Panc1 (cell line): Measurements from ENCODE around the gene ADGRG3. TPM values are rescaled to one million over a fixed set of nuclear protein-coding genes. Genes with fewer than 3 reads are reported as not detected.

Experiments
- ATAC-seq: fragments of 200-7000 bp; cut with Tn5 transposase; 2 replicates; pipeline ENCODE4 v1.9.1; 2020; ENCODE audit warnings: mild to moderate bottlenecking, moderate library complexity
- BruUV-seq: library from RNA; stranded (reverse); fragments of 400-500 nt; replicated peaks from 2 replicates; lab custom pipeline; 2021; lab: Mats Ljungman, UMichigan
- CTCF ChIA-PET: fragments of 300-600 bp; sonication (Branson Sonifier 250); formaldehyde crosslinking; loops from one replicate; lab custom pipeline; 2022; ENCODE audit warnings: antibody characterized with exemption; lab: Charles Lee
- POLR2A ChIA-PET: fragments of 300-600 bp; sonication (Branson Sonifier 250); formaldehyde crosslinking; loops from one replicate; lab custom pipeline; 2022; ENCODE audit warnings: antibody characterized with exemption; lab: Charles Lee
- DNase-seq: peaks from one replicate; pipeline ENCODE4 v3.0.0-alpha.2; 2010; ENCODE audit warnings: low read depth, low spot score
- H3K27ac ChIP-seq: 2 replicates; pipeline ENCODE4 v1.5.1; 2011; ENCODE audit warnings: mild to moderate bottlenecking, low read length, inconsistent platforms
- H3K27me3 ChIP-seq: fragments of 200-500 bp; sonication (Bioruptor generic); 2 replicates; pipeline ENCODE4 v1.6.0; 2014; ENCODE audit warnings: low read length, inconsistent platforms; ENCODE audit not compliant: control insufficient read depth, insufficient read depth
- H3K36me3 ChIP-seq: fragments of 200-500 bp; sonication (Bioruptor generic); 2 replicates; pipeline ENCODE4 v1.5.1; 2014; ENCODE audit warnings: inconsistent platforms, mild to moderate bottlenecking, low read length, moderate library complexity; ENCODE audit not compliant: control insufficient read depth, insufficient read depth
- H3K4me1 ChIP-seq: 2 replicates; pipeline ENCODE4 v1.5.1; 2011; ENCODE audit warnings: inconsistent platforms, mild to moderate bottlenecking, low read length, moderate library complexity; ENCODE audit not compliant: control insufficient read depth, insufficient read depth
- H3K4me3 ChIP-seq, 2 experiments: 2 replicates each; pipeline ENCODE4 v1.5.1; 2011 to 2012; ENCODE audit warnings: low read depth in 2 of 2, low read length in 2 of 2, mild to moderate bottlenecking in 2 of 2, inconsistent platforms in 1 of 2, moderate library complexity in 1 of 2
- H3K9me3 ChIP-seq: fragments of 200-500 bp; sonication (Bioruptor generic); 2 replicates; pipeline ENCODE4 v1.5.1; 2014; ENCODE audit warnings: low read depth, mild to moderate bottlenecking, inconsistent platforms, low read length, moderate library complexity; ENCODE audit not compliant: control insufficient read depth, insufficient read depth
- POLR2AphosphoS5 ChIP-seq: IDR thresholded peaks from 2 replicates; pipeline ENCODE4 v1.6.1; 2012; ENCODE audit warnings: mild to moderate bottlenecking, low read depth, low read length, moderate library complexity
- SIN3A ChIP-seq: IDR thresholded peaks from 2 replicates; pipeline ENCODE4 v1.6.1; 2012; ENCODE audit warnings: low read depth, mild to moderate bottlenecking, low read length, moderate library complexity, borderline replicate concordance; ENCODE audit not compliant: insufficient read depth
- TCF7L2 ChIP-seq: IDR thresholded peaks from 2 replicates; pipeline ENCODE4 v1.6.1; 2011; ENCODE audit warnings: mild to moderate bottlenecking, low read depth, low read length, inconsistent platforms
- in situ Hi-C: cut with HindIII; loops from 2 replicates; pipeline ENCODE4 v1.10.0; 2016; ENCODE audit warnings: low sequenced_read_pairs, low pct_unique_long_range_greater_than_20kb
- intact Hi-C: fragments of 100-400 bp; cut with micrococcal nuclease; formaldehyde crosslinking; loops from one replicate; pipeline ENCODE4 v1.10.0; 2022; ENCODE audit not compliant: unreplicated experiment
- total RNA-seq: library from RNA; stranded (reverse); gene quantifications from one replicate; pipeline ENCODE4 v1.2.1, GENCODE V29; 2021; ENCODE audit not compliant: unreplicated experiment
- TF ChIP-seq, protein P1 (sequence below): fragments of 450-650 bp; IDR thresholded peaks from 2 replicates; pipeline ENCODE4 v1.5.1; 2017; ENCODE audit warnings: mild to moderate bottlenecking
- TF ChIP-seq, protein P2 (sequence below), 2 experiments: IDR thresholded peaks; 2 replicates each; pipeline ENCODE4 v1.6.1; 2011 to 2012; ENCODE audit warnings: low read depth in 2 of 2, control low read depth in 1 of 2, low read length in 1 of 2, mild to moderate bottlenecking in 1 of 2, moderate library complexity in 1 of 2; ENCODE audit not compliant: insufficient read depth in 1 of 2

The ADGRG3 gene
- total RNA-seq, 1 experiment from 2014 or later, result not detected

DNA sequence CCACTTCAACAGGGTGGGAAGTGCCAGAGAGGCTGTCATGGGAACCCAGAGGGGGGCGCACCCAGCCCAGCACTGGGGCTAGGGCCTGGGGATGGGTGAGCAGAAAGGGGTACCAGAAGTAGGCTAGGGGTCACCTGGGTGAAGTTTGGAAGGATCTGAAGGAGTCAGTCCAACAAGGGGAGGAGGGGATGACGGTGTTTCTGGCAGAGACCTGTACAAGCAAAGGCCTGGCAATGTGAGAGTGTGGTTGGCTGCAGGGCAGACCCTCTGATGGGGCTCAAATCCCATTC, 54.0 kb downstream of the ADGRG3 start:
- Histone ChIP-seq H3K27ac (no peak overlapping the region), H3K4me3 (no peak overlapping the region), H3K9me3 (no peaks in the 10 kb centered on the region), H3K4me1 (no peaks in the 10 kb centered on the region), H3K36me3 (no peaks in the 10 kb centered on the region), H3K27me3 (no peaks in the 10 kb centered on the region)
- no TSS peak for BruUV-seq
- no peak for DNase-seq
- ATAC-seq, result no peak
- in situ Hi-C loops (no loop called here), intact Hi-C loops (no loop called here)
- TF ChIP-seq SIN3A, result no peak
- TF ChIP-seq, protein P1, sequence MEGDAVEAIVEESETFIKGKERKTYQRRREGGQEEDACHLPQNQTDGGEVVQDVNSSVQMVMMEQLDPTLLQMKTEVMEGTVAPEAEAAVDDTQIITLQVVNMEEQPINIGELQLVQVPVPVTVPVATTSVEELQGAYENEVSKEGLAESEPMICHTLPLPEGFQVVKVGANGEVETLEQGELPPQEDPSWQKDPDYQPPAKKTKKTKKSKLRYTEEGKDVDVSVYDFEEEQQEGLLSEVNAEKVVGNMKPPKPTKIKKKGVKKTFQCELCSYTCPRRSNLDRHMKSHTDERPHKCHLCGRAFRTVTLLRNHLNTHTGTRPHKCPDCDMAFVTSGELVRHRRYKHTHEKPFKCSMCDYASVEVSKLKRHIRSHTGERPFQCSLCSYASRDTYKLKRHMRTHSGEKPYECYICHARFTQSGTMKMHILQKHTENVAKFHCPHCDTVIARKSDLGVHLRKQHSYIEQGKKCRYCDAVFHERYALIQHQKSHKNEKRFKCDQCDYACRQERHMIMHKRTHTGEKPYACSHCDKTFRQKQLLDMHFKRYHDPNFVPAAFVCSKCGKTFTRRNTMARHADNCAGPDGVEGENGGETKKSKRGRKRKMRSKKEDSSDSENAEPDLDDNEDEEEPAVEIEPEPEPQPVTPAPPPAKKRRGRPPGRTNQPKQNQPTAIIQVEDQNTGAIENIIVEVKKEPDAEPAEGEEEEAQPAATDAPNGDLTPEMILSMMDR, result peak; percentile 16; the same call in 1 of the 2 replicates
- POLR2A ChIA-PET, result no interaction called here
- CTCF ChIA-PET, result interaction anchor here (1.2 kb wide), 1 partner anchor 13 kb away, joined by 3 read pairs; the partner anchor contains the start of gene KATNB1

DNA sequence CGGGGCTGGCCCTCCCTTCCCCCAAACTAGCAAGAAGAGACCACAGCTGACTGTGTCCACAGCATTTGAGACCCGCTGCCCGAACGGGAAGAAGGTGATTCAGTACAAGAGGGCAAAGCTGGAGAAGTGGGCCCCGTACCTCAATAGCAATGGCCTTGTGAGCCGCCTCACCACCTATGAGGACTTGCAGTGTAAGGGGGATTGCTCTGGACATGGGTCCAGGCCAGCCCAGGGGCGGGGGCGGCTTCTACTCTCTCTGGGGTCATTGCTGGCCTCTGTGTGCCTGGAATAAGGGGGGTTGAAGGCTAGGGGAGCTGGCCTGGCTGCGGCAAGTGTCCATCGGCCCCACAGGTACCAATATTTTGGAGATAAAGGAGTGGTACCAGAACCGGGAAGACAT, 54.5 kb downstream of the ADGRG3 start:
- no peaks in the 10 kb centered on the region for H3K27me3 ChIP-seq
- no peak overlapping the region for H3K27ac ChIP-seq
- DNase-seq (no peak), ATAC-seq (no peak)
- no TSS peak for BruUV-seq
- H3K4me1 ChIP-seq, result no peaks in the 10 kb centered on the region
- no peak overlapping the region for H3K4me3 ChIP-seq
- TF ChIP-seq POLR2AphosphoS5 (no peak), SIN3A (no peak), TCF7L2 (no peak)
- TF ChIP-seq, protein P1, result no peak
- TF ChIP-seq, protein P2, sequence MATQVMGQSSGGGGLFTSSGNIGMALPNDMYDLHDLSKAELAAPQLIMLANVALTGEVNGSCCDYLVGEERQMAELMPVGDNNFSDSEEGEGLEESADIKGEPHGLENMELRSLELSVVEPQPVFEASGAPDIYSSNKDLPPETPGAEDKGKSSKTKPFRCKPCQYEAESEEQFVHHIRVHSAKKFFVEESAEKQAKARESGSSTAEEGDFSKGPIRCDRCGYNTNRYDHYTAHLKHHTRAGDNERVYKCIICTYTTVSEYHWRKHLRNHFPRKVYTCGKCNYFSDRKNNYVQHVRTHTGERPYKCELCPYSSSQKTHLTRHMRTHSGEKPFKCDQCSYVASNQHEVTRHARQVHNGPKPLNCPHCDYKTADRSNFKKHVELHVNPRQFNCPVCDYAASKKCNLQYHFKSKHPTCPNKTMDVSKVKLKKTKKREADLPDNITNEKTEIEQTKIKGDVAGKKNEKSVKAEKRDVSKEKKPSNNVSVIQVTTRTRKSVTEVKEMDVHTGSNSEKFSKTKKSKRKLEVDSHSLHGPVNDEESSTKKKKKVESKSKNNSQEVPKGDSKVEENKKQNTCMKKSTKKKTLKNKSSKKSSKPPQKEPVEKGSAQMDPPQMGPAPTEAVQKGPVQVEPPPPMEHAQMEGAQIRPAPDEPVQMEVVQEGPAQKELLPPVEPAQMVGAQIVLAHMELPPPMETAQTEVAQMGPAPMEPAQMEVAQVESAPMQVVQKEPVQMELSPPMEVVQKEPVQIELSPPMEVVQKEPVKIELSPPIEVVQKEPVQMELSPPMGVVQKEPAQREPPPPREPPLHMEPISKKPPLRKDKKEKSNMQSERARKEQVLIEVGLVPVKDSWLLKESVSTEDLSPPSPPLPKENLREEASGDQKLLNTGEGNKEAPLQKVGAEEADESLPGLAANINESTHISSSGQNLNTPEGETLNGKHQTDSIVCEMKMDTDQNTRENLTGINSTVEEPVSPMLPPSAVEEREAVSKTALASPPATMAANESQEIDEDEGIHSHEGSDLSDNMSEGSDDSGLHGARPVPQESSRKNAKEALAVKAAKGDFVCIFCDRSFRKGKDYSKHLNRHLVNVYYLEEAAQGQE (IDR thresholded peaks at IDR 0.05; ENCODE audit: insufficient read depth in 1 of 2, low read depth in 2 of 2, low read length in 1 of 2), result no peak
- intact Hi-C loops, result no loop called here
- H3K9me3 ChIP-seq, result no peaks in the 10 kb centered on the region
- no peaks in the 10 kb centered on the region for H3K36me3 ChIP-seq
- in situ Hi-C loops, result no loop called here
- ChIA-PET CTCF (interaction anchor here (0.6 to 1.2 kb wide), 2 partner anchors 13 to 22 kb away, joined by 3 to 9 read pairs; partner anchors contain the start of gene KATNB1), POLR2A (no interaction called here)
